SK-MEL-5 (cell line): ENCODE measurements around the gene FMNL3. TPM values are rescaled to one million over a fixed set of nuclear protein-coding genes. Genes with fewer than 3 reads are reported as not detected.
A peak's percentile ranks its signal among the peaks of the same experiment; 100 is the strongest.
"Not testable (repeated sequence)": the region's sequence is repeated elsewhere in the genome, so short reads cannot be mapped to it uniquely, and the experiment has no call there.

Source experiments
- DNase-seq: peaks from one replicate; pipeline ENCODE4 v3.0.0-alpha.2; 2016; ENCODE audit warnings: low read depth, low spot score
- in situ Hi-C: cut with HindIII; loops from 2 replicates; pipeline ENCODE4 v1.10.0; 2016; ENCODE audit warnings: low sequenced_read_pairs, high pct_unique_total_duplicates, low pct_unique_long_range_greater_than_20kb
- total RNA-seq: library from RNA; depleted of rRNA; stranded (reverse); fragments of >200 nt; shearing (Covaris generic); gene quantifications from 2 replicates; pipeline ENCODE4 v1.2.3, GENCODE V29; 2014

Gene FMNL3
- total RNA-seq, 1 experiment from 2014 or later: 14.5 TPM

GRCh38 chr12:49721355-49721754, 14.2 kb upstream of the FMNL3 start:
- in situ Hi-C loops, DNase-seq: not testable (repeated sequence)

DNA sequence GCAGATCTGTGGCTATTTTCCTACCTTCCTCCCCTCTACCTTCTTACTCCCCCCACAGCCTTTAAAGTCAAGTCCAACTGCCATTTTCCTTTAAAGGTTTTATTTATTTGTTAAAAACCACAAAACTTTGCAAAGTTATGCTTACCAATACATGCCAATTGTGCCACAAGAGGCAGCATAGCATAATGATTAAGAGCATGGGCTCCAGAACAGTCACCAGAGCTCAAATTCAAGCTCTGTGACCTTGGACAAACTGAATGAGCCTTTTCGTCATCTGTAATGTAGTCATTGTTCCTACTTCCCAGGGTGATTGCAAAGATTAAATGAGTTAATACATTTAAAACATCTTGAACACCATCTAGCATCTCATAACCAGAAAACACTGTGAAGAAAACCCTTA, 13.0 kb upstream of the FMNL3 start:
- DNase-seq: peak; percentile 38
- in situ Hi-C loops: no loop called here

GRCh38 chr12:49717800-49718199, 10.6 kb upstream of the FMNL3 start:
- in situ Hi-C loops, DNase-seq: not testable (repeated sequence)

DNA sequence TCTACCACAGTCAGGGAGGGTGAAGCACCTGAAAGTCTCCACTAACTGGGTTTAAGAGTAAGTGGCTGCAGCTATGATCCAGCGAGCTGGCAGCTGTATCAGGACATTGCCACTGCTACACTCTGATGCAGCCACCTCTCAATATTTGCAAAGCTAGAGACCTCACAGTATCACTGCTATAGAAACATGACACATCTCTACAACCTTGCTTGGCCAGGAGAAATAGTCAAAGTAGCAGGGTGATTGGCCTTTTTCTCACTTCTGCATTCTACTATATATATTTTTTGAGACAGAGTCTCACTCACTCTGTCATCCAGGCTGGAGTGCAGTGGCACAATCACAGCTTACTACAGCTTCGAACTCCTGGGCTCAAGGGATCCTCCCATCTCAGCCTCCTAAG, 9.3 kb upstream of the FMNL3 start:
- no peak for DNase-seq
- in situ Hi-C loops: no loop called here

- DNase-seq, in situ Hi-C loops: not testable (repeated sequence)
Measured at GRCh38 chr12:49713952-49714351, 6.7 kb upstream of the FMNL3 start.

DNA sequence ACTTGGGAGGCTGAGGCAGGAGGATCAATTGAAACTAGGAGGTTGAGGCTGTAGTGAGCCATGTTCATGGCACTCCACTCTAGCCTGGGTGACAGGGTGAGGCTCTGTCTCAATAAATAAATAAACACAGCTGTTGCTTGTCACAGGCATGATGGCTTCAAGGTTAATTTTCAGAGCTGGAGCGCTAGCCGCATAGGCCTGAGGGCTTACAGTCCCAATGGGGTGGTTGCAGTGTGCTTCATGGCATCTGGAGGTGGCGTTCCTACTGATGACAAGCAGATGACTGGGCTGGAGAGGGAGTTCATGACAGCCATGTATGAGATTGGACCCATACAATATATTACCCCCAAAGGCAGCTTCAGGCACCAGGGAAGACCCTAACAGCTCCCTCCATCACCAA, 1.6 kb upstream of the FMNL3 start:
- in situ Hi-C loops: no loop called here
- DNase-seq: no peak

DNA sequence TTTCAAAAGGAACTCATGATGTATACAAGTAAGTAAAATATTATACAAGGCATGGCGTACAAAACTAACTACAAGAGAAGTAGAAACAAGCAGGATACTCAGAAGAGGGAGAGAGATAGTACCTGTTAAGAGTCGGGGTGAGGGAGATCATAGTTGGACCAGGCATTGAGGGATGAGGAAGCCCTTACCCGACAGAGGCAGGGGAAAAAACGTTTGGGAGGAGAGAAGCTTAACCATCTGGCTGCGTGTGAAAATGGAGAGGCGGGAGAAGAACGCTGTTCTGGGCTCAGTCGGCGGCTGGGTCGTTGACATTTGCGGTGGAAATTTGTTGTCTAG, 575 bp upstream of the FMNL3 start:
- in situ Hi-C loops: no loop called here

DNA sequence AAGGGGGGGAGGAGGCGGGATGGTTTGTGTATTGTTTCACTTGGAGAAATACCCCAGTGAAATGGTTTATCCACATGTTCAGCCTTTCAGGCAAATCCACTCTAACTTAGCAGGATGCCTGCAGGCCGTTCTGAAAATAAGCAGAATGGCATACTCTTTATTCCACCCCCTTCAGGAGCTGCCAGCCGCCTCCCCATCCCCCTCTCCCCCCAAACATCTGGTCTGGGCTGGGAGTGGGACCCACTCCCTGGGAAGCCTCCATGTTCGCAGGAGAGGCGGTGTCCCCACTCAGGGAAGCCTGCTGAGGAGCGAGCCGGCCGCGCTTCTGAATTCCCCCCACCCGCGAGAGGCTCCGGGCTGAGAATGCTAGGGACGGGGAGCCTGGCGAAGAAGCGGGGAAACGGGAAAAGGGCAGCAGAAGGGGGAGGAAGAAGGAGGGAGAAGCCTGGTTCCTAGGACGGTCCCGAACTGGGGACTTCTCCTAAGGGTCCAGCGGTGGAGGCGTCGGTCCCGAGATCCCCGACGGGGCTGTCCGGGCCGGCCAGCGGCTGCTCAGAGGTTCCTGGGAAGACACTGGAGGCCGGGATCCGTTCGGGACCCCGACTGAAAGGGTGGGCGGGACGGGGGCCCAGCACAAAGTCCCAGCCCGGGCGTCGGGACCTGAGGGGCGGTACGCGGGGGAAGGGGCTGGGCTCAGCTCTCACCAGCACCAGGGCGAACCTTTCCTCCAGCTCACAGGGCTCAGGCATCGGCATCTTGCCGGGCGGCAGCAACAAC, 666 bp downstream of the FMNL3 start:
- DNase-seq: peak; percentile 36

More for the DNA sequence above, 575 bp upstream of the FMNL3 start:
- no peak for DNase-seq

GRCh38 chr12:49705479-49706134, 1.6 kb downstream of the FMNL3 start:
- peak; percentile 58 for DNase-seq
- in situ Hi-C loops: no loop called here

More for the DNA sequence above, 666 bp downstream of the FMNL3 start:
- in situ Hi-C loops: no loop called here

GRCh38 chr12:49703647-49704137, 3.5 kb downstream of the FMNL3 start:
- in situ Hi-C loops: no loop called here
- no peak for DNase-seq

DNA sequence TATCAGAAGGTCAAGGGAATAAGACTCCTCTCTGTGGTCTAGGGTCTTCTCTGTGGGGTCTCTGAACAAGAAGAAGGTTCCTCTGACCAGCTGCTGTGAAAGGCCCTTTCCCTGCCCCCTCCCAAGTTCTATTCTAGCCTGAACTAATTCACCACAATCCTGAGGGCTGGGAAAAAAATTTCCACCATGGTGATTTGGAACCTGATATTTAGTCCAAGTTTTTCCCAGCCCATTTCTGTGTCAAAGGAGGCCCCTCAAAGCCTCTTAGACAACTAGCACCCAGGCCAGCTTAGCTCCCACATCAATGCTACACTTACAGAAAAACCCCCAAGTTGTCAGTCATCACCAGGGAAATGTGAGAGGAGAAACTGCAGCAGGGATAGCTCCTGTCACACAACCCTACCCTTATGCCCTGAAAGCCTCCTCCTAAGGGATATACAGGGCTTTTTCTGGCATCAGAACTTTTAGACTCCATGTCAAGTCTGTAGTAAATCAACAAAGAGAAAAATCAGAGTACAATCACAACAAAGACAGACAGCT, 4.5 kb downstream of the FMNL3 start:
- in situ Hi-C loops: no loop called here

GRCh38 chr12:49702009-49702408, 5.2 kb downstream of the FMNL3 start:
- in situ Hi-C loops: no loop called here

More for the DNA sequence above, 4.5 kb downstream of the FMNL3 start:
- DNase-seq: no peak

DNA sequence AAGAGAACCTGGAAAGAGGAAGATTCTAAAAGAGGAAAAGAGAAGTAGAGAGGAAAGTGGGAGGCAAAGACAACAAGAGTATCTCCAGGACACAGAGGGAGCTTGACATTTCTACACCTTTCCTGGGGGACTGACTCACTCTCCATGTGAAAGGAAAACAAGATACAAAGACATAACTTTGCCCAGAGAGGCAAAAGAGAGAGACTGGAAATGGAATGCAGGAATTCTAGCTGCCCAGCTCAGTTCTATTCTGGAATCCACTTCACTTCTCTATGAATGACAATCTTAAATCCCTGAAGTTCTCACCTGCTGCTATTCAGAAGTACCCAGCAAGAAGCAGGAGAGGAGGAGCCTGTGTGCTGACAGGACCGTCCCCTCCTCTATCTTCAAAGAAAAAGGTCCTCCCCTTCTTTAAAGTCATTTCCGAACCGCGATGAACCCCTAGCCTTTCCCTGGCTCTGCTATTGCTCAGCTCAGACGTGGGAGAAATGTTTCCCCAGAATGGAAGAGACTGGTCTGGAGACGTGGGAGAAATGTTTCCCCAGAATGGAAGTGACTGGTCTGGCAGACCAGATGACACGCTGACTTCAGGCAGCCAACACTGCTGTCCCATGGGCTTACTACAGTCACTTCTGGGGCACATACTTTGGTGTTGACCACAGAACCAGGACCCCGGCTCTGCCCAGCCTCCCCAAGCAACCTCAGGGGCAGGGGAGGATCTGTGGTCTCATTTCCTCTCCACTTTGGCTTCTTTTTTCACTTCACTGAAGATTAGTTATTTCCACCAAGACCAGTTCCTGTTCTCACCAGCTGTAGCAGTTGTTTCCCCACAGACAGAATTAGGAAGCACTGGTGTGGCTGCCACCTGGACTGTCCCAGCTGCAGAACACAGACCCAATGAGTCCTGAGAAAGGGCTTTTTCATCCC, 8.3 kb downstream of the FMNL3 start:
- no peak for DNase-seq
- in situ Hi-C loops: no loop called here

More at GRCh38 chr12:49702009-49702408, 5.2 kb downstream of the FMNL3 start:
- DNase-seq: no peak

GRCh38 chr12:49697808-49698207, 9.4 kb downstream of the FMNL3 start:
- in situ Hi-C loops: no loop called here
- no peak for DNase-seq

GRCh38 chr12:49696723-49697122, 10.5 kb downstream of the FMNL3 start:
- DNase-seq: no peak
- in situ Hi-C loops: no loop called here

DNA sequence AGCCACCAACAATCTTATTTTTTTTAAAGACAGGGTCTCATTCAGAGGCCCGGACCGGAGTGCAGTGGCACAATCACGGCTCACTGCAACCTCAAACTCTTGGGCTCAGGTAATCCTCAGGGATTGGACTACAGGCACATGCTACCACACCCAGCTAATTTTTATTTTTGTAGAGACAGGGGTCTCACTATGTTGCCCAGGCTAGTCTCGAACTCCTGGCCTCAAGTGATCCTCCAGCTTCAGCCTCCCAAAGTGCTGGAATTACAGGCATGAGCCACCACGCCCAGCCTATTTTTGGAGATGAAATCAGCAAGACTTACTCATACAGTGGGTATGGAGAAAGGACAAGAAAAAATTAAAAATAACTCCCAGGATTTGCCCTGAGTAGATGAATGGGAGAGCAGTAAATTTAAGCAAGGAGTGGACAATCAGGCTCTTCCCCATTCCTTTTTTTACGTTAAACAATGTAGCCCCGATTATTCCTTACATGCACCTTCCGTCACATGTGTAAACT, 13.2 kb downstream of the FMNL3 start:
- DNase-seq: no peak
- in situ Hi-C loops: no loop called here

DNA sequence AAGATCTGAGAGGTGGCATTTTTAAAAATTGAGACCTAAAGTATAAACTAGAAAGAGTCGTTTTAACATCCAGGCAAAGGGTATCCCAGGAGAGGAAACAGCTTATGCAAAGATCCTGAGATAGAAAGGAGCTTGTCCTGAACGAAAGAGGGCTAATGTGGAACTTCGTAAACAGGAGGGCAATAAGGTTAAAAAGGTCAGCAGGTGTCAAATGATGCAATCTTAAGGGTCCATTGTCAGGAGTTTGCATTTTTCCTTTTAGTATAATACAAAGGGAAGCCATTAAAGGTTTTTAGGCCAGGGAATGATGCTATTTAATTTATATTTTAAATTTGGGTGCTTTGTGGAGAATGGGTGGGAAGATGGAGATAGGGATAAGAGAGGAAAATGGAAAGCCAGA, 14.4 kb downstream of the FMNL3 start:
- DNase-seq: no peak
- in situ Hi-C loops: no loop called here

DNA sequence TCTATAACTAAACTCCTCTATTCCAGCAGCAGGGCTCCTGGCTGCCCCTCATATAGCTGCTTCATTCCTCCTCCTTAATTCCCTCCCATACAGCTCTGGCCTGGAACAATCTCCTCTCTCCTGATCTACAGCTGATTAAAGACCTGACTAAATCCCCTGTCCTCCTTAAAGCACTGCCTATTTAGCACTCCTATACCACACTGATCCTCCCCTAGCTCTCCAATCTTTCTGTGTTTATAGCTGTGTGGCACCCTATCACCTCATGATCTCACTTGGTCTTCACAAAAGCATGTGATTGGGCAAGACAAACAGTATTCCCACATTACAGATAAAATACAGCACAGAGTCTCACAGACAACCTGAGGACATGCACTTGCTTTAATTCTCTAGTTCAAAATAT, 17.4 kb downstream of the FMNL3 start:
- in situ Hi-C loops: no loop called here
- DNase-seq: no peak
